ENCODE data around the gene MARCKSL1. TPM values are rescaled to one million over a fixed set of nuclear protein-coding genes. Genes with fewer than 3 reads are reported as not detected.

MARCKSL1 gene
- polyA plus RNA-seq, 1 donor from 2014 or later = 694 TPM

DNA sequence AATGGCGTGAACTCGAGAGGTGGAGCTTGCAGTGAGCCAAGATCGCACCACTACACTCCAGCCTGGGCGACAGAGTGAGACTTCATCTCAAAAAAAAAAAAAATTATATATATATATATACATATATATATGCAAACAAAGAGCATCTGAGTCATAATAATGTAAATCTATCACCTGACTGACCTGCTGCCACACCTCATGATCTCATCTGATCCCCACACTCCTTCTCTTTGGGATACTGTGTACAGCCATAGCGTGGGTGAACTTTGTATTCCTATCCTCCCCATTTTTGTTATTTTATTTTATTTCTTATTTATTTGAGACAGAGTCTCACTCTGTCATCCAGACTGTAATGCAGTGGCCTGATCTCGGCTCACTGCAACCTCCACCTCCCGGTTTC, 46.8 kb downstream of the MARCKSL1 start:
- Histone ChIP-seq H3K9me3 (ENCODE audit: low read length) (no peaks in the 10 kb centered on the region), H3F3A (ENCODE audit: insufficient read depth, low read length, poor library complexity, severe bottlenecking) (no peaks in the 10 kb centered on the region), H3K27me3 (ENCODE audit: insufficient read depth, low read depth, low read length) (no peaks in the 10 kb centered on the region)

DNA sequence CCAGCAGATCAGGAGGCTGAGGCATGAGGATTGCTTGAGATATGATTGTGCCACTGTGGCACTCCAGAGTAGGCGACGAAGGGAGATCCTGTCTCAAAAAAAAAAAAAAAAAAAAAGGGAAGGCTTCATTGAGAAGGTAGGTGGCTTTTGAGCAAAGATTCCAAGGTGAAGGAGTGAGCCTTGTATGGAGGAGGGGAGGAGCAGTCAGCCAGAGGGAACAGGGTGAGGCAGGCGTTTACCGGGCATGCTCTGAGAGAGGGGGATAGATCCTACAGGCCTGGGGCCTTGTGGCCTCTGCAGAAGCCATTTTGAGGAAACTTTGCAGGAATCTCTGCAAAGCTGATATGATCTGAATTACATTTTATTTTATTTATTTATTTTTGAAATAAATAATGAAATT, 49.3 kb downstream of the MARCKSL1 start:
- Histone ChIP-seq H3K9ac (ENCODE audit: low read length) (no peak overlapping the region), H3K79me2 (replicated peaks; ENCODE audit: insufficient read depth, low read length) (no peaks in the 10 kb centered on the region), H3K9me3 (ENCODE audit: low read length) (no peaks in the 10 kb centered on the region), H3K27ac (ENCODE audit: low read length) (no peak overlapping the region), H2AFZ (ENCODE audit: low read depth, low read length) (no peak overlapping the region), H3F3A (ENCODE audit: insufficient read depth, low read length, poor library complexity, severe bottlenecking) (no peaks in the 10 kb centered on the region), H3K4me3 (ENCODE audit: low read length) (no peak overlapping the region), H3K27me3 (ENCODE audit: insufficient read depth, low read depth, low read length) (no peaks in the 10 kb centered on the region), H3K36me3 (ENCODE audit: insufficient read depth, low read length) (no peaks in the 10 kb centered on the region), H3K4me2 (ENCODE audit: low read length) (no peak overlapping the region), H4K20me1 (ENCODE audit: insufficient read depth) (no peaks in the 10 kb centered on the region), H3K9me2 (ENCODE audit: insufficient read depth, low read length) (no peaks in the 10 kb centered on the region)
- no peak for TF ChIP-seq TAF1 (IDR thresholded peaks at IDR 0.05; ENCODE audit: low read depth)
- TF ChIP-seq MXI1 (conservative IDR thresholded peaks at IDR 0.05; ENCODE audit: poor library complexity, severe bottlenecking) = no peak
- TF ChIP-seq POLR2AphosphoS5 (IDR thresholded peaks at IDR 0.05) = no peak
- TF ChIP-seq, protein P1, sequence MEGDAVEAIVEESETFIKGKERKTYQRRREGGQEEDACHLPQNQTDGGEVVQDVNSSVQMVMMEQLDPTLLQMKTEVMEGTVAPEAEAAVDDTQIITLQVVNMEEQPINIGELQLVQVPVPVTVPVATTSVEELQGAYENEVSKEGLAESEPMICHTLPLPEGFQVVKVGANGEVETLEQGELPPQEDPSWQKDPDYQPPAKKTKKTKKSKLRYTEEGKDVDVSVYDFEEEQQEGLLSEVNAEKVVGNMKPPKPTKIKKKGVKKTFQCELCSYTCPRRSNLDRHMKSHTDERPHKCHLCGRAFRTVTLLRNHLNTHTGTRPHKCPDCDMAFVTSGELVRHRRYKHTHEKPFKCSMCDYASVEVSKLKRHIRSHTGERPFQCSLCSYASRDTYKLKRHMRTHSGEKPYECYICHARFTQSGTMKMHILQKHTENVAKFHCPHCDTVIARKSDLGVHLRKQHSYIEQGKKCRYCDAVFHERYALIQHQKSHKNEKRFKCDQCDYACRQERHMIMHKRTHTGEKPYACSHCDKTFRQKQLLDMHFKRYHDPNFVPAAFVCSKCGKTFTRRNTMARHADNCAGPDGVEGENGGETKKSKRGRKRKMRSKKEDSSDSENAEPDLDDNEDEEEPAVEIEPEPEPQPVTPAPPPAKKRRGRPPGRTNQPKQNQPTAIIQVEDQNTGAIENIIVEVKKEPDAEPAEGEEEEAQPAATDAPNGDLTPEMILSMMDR (IDR thresholded peaks at IDR 0.05; ENCODE audit: poor library complexity, severe bottlenecking) = no peak
- TF ChIP-seq EZH2 (IDR thresholded peaks at IDR 0.05; ENCODE audit: borderline replicate concordance, insufficient read depth, low read length, poor library complexity, severe bottlenecking) = no peak
- TF ChIP-seq, protein P2, sequence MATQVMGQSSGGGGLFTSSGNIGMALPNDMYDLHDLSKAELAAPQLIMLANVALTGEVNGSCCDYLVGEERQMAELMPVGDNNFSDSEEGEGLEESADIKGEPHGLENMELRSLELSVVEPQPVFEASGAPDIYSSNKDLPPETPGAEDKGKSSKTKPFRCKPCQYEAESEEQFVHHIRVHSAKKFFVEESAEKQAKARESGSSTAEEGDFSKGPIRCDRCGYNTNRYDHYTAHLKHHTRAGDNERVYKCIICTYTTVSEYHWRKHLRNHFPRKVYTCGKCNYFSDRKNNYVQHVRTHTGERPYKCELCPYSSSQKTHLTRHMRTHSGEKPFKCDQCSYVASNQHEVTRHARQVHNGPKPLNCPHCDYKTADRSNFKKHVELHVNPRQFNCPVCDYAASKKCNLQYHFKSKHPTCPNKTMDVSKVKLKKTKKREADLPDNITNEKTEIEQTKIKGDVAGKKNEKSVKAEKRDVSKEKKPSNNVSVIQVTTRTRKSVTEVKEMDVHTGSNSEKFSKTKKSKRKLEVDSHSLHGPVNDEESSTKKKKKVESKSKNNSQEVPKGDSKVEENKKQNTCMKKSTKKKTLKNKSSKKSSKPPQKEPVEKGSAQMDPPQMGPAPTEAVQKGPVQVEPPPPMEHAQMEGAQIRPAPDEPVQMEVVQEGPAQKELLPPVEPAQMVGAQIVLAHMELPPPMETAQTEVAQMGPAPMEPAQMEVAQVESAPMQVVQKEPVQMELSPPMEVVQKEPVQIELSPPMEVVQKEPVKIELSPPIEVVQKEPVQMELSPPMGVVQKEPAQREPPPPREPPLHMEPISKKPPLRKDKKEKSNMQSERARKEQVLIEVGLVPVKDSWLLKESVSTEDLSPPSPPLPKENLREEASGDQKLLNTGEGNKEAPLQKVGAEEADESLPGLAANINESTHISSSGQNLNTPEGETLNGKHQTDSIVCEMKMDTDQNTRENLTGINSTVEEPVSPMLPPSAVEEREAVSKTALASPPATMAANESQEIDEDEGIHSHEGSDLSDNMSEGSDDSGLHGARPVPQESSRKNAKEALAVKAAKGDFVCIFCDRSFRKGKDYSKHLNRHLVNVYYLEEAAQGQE (IDR thresholded peaks at IDR 0.05; ENCODE audit: borderline replicate concordance) = no peak
- TF ChIP-seq SMC3 (conservative IDR thresholded peaks at IDR 0.05; ENCODE audit: poor library complexity) = no peak
- TF ChIP-seq EP300 (conservative IDR thresholded peaks at IDR 0.05; ENCODE audit: poor library complexity, severe bottlenecking) = no peak
- TF ChIP-seq RAD21 (conservative IDR thresholded peaks at IDR 0.05) = no peak

More for the DNA sequence above, 46.8 kb downstream of the MARCKSL1 start:
- H3K79me2 ChIP-seq (replicated peaks; ENCODE audit: insufficient read depth, low read length) = peaks cover 3% of the 10 kb centered on the region
- no peak overlapping the region for H2AFZ ChIP-seq (ENCODE audit: low read depth, low read length)
- H3K27ac ChIP-seq (ENCODE audit: low read length) = no peak overlapping the region
- no peak for TF ChIP-seq TAF1 (IDR thresholded peaks at IDR 0.05; ENCODE audit: low read depth)
- TF ChIP-seq MXI1 (conservative IDR thresholded peaks at IDR 0.05; ENCODE audit: poor library complexity, severe bottlenecking) = no peak
- TF ChIP-seq, protein P2 (IDR thresholded peaks at IDR 0.05; ENCODE audit: borderline replicate concordance) = no peak
- TF ChIP-seq POLR2AphosphoS5 (IDR thresholded peaks at IDR 0.05) = no peak
- TF ChIP-seq RAD21 (conservative IDR thresholded peaks at IDR 0.05) = no peak
- no peak for TF ChIP-seq SMC3 (conservative IDR thresholded peaks at IDR 0.05; ENCODE audit: poor library complexity)
- TF ChIP-seq EZH2 (IDR thresholded peaks at IDR 0.05; ENCODE audit: borderline replicate concordance, insufficient read depth, low read length, poor library complexity, severe bottlenecking) = no peak
- no peak for TF ChIP-seq EP300 (conservative IDR thresholded peaks at IDR 0.05; ENCODE audit: poor library complexity, severe bottlenecking)
- TF ChIP-seq, protein P1 (IDR thresholded peaks at IDR 0.05; ENCODE audit: poor library complexity, severe bottlenecking) = no peak
- no peaks in the 10 kb centered on the region for H3K36me3 ChIP-seq (ENCODE audit: insufficient read depth, low read length)
- H3K4me3 ChIP-seq (ENCODE audit: low read length) = no peak overlapping the region
- H3K9ac ChIP-seq (ENCODE audit: low read length) = no peak overlapping the region
- no peak overlapping the region for H3K4me2 ChIP-seq (ENCODE audit: low read length)
- no peaks in the 10 kb centered on the region for H3K9me2 ChIP-seq (ENCODE audit: insufficient read depth, low read length)
- no peaks in the 10 kb centered on the region for H4K20me1 ChIP-seq (ENCODE audit: insufficient read depth)
